ENCODE measurements around the gene RRH.

DNA sequence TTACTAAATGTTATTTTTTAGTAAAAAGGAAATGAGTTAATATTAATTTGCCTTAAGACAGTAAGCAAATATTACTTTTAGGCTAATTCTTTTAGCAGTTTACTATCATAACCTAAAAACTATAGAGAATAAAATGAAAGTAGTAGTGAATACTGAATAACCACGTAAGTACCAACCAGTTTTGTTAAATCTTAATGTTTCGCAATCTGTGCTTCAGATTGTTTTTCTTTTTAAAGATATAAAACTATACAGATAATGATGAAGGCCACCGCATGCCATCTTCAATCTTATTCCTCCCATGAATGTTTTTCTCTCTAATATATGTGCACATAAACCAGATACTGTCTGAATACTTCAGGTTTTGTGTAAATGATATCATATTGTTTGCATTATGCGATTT is 6.0 kb downstream of the RRH start:
- TF ChIP-seq POLR2A (IDR thresholded peaks at IDR 0.05): no peak
- TF ChIP-seq, protein P1, sequence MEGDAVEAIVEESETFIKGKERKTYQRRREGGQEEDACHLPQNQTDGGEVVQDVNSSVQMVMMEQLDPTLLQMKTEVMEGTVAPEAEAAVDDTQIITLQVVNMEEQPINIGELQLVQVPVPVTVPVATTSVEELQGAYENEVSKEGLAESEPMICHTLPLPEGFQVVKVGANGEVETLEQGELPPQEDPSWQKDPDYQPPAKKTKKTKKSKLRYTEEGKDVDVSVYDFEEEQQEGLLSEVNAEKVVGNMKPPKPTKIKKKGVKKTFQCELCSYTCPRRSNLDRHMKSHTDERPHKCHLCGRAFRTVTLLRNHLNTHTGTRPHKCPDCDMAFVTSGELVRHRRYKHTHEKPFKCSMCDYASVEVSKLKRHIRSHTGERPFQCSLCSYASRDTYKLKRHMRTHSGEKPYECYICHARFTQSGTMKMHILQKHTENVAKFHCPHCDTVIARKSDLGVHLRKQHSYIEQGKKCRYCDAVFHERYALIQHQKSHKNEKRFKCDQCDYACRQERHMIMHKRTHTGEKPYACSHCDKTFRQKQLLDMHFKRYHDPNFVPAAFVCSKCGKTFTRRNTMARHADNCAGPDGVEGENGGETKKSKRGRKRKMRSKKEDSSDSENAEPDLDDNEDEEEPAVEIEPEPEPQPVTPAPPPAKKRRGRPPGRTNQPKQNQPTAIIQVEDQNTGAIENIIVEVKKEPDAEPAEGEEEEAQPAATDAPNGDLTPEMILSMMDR (IDR thresholded peaks at IDR 0.05): no peak
